HG03196 (cell line): Measurements from ENCODE around the gene KHDRBS1.
"Not testable (repeated sequence)": the region's sequence is repeated elsewhere in the genome, so short reads cannot be mapped to it uniquely, and the experiment has no call there.

ENCODE experiments used
- ATAC-seq: cut with Tn5 transposase; IDR thresholded peaks from one replicate; pipeline ENCODE4 v1.9.1; 2021; ENCODE audit not compliant: unreplicated experiment

KHDRBS1 gene

DNA sequence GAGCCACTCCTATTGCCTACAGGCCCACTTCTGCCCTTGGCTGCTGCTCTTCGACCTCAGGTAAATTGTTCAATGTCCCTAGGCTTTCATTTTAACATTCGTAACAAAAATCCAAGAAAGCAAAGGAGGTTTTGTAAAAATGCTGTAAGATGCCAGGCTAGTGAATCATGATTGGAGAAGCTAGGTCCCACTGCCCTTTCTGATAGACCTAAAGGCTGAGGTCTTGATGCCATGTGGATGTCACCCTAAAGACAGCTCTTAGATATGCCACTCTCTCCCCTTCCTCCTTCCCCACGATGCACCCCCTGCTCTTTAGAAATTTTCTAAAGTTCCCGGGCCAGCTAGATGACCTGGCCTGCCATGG lies 49.2 kb downstream of the KHDRBS1 start:
- ATAC-seq = no peak

DNA sequence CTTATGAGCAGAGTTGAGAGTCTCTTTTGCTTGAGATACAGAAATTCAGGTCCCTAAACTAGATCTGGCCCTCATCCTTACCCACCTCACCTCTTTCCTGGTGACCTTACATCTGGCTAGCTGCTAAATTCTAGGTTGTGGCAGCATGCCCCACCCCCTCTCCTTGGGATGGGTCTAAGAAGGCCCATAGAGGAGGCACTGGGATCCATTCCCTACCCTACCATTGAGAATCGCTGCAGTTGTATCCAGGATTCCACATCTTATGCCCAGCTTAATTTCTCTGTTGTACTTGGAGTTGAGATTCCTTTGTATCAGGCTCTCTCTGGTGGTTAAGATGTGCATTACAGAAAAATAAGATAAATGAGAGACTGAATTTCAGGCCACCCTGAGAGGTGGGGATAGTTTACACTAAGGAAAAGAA lies 49.6 kb downstream of the KHDRBS1 start:
- no peak for ATAC-seq

DNA sequence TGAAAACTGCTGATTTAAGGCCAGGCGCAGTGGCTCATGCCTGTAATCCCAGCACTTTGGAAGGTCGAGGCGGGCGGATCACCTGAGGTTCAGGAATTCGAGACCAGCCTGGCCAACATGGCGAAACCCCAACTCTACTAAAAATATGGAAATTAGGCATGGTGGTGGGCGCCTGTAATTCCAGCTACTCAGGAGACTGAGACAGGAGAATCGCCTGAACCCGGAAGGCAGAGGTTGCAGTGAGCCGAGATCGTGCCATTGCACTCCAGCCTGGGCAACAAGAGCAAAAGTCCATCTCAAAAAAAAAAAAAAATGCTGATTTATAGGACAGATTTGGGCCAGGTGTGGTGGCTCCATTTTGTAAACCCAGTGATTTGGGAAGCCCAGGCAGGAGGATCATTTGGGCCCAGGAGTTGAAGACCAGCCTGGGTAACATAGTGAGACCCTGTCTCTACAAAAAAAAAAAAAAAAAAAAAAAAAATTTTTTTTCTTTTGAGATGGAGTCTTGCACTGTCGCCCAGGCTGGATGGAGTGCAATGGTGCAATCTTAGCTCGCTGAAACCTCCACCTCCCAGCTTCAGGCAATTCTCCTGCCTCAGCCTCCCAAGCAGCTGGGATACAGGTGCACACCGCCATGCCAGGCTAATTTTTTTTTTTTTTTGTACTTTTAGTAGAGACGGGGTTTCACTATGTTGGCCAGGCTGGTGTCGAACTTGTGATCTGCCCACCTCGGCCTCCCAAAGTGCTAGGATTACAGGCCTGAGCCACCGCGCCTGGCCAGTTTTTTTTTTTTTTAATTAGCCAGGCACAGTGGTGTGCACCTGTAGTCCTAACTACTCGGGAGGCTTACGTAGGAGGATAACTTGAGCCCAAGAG lies 52.2 kb downstream of the KHDRBS1 start:
- ATAC-seq = not testable (repeated sequence)

DNA sequence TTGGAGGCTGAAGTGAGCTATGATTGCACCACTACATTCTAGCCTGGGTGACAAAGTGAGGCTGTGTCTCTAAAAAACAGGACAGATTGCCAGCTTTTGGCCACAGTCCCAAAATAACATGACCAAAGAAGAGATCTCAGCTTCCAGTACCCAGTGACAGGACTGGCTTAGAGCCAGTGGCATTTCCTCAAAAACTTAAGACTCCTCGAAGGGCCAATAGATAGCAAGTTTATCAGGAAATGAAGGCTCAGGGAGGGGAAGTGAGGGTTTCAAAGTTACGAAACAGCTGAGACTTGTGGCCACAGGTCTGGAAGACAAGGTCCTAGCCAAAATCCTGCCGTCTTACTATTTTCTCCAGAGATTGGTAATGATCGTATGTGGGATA lies 52.8 kb downstream of the KHDRBS1 start:
- no peak for ATAC-seq

DNA sequence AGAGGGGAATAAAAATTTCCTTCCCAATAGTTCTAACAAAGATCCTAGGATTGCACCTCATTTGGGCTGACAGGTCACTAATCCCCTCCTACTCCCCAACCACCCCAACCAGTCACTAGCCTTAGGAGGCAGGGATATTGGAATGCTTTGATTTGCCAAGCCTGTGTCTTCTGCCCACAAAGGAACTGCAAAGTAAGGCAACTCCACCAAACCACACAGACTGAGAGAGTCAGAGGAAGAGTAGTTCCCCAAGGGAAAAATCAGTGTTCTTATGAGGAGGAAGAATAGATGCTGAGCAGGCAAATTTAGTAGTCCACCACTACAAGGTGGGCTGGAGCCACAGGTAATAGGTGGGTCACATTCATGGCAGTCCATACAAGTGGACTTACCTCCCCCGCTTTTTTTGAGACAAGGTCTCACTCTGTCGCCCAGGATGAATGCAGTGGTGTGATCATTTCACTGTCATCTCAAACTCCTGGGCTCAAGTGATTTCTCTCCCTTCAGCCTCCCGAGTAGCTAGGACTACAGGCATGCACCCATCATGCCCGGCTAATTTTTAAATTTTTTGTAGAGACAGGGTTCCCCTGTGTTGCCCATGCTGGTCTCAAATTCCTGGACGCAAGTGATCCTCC lies 55.4 kb downstream of the KHDRBS1 start:
- no peak for ATAC-seq

DNA sequence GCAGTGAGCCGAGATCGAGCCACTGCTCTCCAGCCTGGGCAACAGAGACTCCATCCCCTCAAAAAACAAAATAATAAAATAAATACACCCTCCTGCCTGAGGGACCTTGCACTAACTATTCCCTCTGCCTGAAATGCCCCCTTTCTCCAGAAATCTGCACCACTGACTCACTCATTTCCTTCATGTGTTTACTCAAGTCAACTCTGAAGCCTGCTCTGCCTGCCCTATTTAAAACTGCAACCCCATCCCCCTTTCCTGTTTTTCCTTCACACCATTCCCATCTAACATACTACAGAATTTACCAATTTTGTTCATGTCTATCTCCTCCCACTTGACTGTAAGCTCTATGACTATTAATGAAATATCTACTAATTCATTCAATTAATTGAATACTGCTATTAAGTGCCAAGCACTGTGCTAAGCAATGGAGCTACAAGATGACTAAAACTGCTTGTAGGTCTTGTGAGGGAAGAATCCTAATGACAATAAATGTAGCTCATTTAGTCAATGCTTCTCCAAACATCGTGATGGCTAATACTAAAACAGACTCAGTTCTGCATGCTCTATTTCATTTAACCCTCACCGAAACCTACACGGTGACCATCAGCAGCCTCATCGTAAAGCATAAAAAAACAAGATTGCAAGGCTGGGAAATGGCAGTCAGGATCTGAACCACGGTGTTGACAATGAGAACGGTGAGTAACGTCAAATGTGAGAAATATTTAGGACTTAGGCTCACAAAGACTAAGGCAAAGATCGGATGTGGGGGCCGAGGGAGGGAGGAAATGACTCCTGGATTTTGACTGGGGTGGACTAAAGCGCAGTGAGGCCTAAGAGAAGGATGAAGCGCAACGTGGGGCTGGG lies 58.3 kb downstream of the KHDRBS1 start:
- ATAC-seq = no peak

DNA sequence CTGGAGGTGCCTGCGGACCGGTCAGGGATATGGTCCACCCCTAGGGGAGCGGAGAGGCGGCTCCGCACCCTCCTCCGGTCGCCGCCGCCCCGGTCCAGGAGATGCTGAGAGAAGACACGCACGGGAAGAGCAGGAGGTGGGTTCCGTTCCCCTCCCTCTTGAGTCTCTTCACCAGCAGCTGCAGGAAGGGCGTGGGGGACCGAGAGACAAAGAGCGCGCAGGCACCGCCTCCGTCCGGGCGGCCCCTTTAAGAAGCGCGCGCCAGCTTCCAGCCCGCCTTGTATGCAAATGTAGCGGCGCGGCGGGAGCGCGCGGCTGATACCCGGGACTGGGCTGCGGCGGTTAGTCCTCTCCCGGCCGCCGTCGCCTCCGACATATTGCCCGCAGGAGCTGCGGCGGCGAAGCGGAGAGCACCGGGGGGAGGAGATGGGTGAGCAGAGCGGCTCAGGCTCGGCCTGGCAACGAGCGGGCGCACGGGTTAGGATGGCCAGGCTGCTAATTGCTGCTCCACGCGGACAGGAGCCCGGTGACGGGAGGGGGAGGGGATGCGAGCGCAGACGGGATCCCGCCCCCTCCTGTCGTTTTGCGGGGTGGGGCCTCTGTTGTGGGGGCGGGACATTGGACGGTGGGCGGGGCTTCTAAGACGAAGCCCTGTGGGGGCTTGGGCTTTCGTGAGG lies 59.1 kb downstream of the KHDRBS1 start, which contains the start of gene TMEM39B:
TSS of gene TMEM39B (plus strand) at position 318 of the 677 bp plus-strand sequence. CDS start at position 427, 109 bp downstream.
- ATAC-seq = peak; percentile 86

GRCh38 chr1:32073299-32074229 lies 59.9 kb downstream of the KHDRBS1 start:
- no peak for ATAC-seq

GRCh38 chr1:32074841-32075240 lies 61.2 kb downstream of the KHDRBS1 start:
- no peak for ATAC-seq

DNA sequence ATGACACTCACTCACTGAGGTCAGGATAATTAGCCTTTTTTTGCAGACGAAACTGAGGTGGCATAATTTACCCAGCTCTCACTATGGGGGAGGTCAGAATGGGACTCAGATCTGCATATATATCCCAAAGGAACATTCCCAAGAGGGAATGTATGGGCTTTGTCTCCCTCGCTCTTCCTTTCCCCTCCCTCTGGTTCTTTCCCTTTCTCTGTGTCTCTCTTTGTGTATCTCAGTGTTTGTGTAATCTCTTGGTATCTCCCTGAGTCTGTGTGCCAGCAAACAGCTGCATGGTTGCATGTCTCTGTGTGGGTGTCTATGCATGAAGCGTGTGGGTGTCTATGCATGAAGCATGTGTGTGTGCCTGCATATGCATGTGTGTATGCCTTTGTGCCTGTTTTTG lies 63.8 kb downstream of the KHDRBS1 start:
- no peak for ATAC-seq

DNA sequence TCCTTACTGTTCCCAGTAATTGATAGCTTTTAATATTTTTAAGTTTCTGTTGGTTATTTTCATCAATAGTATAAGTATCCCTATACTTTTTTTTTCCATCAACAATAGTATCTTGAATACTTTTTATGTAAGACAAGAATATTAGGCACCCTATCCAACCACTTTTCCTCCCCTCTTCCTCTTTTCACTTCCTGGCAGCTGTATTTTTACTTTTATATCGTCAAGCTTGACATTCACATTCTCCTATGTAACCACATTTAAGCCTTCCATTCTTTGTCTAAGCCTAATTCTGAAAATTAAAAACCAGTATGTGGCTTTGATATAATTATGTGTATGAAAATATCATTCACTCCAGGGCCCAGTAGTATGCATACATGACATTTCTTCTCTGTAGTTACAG lies 68.4 kb downstream of the KHDRBS1 start:
- no peak for ATAC-seq

- ATAC-seq = not testable (repeated sequence)
Observed at GRCh38 chr1:32086381-32086780, 72.7 kb downstream of the KHDRBS1 start.

- ATAC-seq = no peak
Observed at GRCh38 chr1:32091176-32091575, 77.5 kb downstream of the KHDRBS1 start.

- no peak for ATAC-seq
Observed at GRCh38 chr1:32091591-32091990, 77.9 kb downstream of the KHDRBS1 start.
